ENCODE data around the gene PPP1R12B.
"Not testable (repeated sequence)": the region's sequence is repeated elsewhere in the genome, so short reads cannot be mapped to it uniquely, and the experiment has no call there.

Gene PPP1R12B

GRCh38 chr1:202349206-202349928 is 868 bp downstream of the PPP1R12B start:
- no peak for DNase-seq (ENCODE audit: low spot score)

GRCh38 chr1:202351725-202352124 is 3.2 kb downstream of the PPP1R12B start:
- DNase-seq (ENCODE audit: low spot score): no peak

GRCh38 chr1:202352583-202353197 is 4.2 kb downstream of the PPP1R12B start:
- not testable (repeated sequence) for DNase-seq (ENCODE audit: low spot score)

DNA sequence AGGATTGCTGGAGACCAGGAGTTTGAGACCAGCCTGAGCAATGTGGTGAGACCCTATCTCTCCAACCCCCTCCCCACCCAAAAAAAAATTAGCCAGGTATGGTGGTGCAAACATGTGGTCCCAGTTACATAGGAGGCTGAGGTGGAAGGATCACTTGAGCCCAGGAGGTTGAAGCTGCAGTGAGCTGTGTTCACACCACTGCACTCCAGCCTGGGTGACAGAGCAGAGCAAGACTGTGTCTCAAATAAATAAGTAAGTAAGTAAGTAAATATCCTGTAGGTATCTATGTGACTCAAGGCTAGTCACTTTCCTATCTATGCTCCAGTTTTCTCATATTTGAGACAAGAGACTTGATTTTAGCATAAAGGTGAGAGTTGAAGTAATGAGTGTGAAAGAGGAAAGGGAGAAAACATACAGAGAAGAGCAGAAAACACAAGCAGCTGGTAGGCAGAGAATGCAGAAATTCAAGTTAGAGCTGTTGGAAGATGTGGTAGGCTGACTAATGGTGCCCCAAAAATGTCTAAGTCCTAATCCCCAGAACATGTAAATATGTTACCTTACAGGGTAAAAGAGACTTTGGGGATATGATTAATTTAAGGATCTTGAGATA is 7.5 kb downstream of the PPP1R12B start:
- DNase-seq (ENCODE audit: low spot score): no peak

DNA sequence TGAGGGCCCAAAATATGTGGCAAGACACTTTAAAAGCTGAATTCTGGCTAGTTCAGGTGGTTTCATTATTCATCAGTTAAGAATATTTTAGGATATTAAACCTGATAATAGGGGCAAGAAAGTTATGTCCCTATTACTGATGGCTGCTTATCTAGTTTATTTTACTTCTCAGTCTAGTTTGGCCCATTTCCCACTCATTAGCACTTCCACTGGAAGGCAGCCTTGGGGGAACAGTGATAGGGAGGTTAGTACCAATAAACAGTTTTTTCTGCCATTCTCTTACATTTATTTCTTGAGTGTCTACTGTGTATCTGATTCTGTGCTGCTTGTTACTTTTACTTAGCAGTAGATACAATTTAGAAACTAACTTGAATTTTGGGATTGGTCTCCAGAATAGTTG is 9.0 kb downstream of the PPP1R12B start:
- no peak for DNase-seq (ENCODE audit: low spot score)

DNA sequence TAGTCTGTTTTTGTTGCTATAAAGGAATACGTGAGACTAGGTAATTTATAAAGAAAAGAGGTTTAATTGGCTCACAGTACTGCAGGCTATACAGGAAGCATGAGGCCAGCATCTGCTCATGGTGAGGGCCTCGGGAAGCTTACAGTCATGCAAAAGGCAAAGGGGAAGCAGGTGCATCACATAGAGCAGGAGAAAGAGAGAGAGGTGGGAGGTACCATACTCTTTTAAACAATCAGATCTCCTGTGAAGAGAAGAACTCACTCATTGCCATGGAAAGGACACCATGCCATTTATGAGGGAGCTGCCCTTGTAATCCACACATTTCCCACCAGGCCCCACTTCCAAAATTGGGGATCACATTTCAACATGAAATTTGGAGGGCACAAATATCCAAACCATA is 12.7 kb downstream of the PPP1R12B start:
- DNase-seq (ENCODE audit: low spot score): no peak

GRCh38 chr1:202361701-202362100 is 13.2 kb downstream of the PPP1R12B start:
- no peak for DNase-seq (ENCODE audit: low spot score)

DNA sequence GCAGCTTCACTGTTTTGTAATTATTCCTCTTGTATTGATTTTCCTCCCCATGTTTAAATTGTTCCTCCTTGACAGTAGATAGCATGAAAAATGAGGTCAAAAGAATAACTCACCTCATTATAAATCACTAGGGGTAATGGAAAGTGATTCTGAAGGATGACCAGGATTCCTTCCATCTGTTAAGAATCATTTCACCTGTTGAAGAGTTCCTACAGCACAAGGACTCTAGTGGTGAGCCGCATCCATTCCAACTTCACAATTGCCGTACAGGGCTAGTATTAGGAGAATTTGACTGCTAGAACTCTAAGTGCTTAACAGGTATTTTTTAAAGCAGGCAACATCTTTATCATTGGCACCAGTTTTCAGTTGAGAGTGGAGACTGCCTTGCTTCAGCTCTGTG is 13.7 kb downstream of the PPP1R12B start:
- no peak for DNase-seq (ENCODE audit: low spot score)

GRCh38 chr1:202365092-202365815 is 16.8 kb downstream of the PPP1R12B start:
- DNase-seq (ENCODE audit: low spot score): no peak

DNA sequence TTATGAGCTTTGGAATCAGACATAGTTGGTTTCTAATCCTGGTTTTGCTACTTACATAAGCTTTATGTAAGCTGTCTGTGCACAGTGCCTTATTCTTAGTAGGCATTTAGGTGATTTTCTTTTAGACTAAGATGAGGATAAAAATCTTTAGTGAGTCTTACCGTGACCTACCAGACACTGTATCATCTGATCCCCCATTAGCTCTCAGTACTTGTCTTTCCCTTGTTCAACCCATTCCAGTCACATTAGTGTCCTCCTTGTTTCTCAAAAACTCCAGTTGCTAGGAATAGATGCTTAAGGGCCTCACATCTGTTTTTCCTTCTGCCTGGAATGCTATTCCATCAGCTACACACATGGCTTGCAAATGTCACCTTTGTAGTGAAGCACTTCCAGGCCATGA is 18.8 kb downstream of the PPP1R12B start:
- DNase-seq (ENCODE audit: low spot score): no peak

GRCh38 chr1:202370906-202371305 is 22.4 kb downstream of the PPP1R12B start:
- not testable (repeated sequence) for DNase-seq (ENCODE audit: low spot score)

GRCh38 chr1:202374099-202374498 is 25.6 kb downstream of the PPP1R12B start:
- DNase-seq (ENCODE audit: low spot score): no peak

DNA sequence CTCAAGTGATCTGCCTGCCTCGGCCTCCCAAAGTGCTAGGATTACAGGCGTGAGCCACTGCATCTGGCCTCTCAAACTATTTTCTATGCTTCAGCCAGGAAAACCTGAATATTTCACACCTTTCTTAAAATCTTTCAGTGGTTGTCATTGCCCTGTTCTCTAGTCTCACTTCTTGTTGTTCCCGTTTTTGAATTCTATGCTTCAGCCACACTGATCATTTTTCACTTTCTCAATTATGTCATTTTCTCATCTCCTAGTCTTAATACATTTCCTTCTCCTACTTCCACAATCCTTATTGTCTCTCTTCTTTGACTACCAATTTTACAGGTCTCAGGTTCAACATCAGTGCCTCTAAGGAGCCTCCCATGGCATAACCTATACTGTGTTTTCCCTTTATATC is 26.7 kb downstream of the PPP1R12B start:
- DNase-seq (ENCODE audit: low spot score): not testable (repeated sequence)

DNA sequence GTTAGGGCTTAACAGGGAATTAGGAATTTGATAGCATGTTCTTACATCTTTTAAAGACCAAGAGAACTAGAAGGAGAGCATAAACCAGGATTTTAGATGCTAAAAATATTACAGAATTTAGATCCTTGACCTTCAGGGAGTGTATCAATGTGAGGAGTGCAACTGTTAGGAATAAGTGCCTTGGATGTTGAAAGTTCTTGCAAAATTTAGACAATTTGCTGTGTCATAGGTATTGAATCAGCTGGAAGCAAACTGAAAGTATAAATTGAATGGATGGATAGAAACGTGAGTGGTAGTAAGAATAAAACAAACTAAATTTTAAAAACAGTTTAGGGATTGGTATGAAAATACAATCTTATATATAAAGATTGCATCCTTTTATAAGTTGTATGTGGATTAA is 27.7 kb downstream of the PPP1R12B start:
- no peak for DNase-seq (ENCODE audit: low spot score)

GRCh38 chr1:202379884-202380529 is 31.5 kb downstream of the PPP1R12B start:
- DNase-seq (ENCODE audit: low spot score): not testable (repeated sequence)

GRCh38 chr1:202380535-202380934 is 32.0 kb downstream of the PPP1R12B start:
- DNase-seq (ENCODE audit: low spot score): not testable (repeated sequence)

DNA sequence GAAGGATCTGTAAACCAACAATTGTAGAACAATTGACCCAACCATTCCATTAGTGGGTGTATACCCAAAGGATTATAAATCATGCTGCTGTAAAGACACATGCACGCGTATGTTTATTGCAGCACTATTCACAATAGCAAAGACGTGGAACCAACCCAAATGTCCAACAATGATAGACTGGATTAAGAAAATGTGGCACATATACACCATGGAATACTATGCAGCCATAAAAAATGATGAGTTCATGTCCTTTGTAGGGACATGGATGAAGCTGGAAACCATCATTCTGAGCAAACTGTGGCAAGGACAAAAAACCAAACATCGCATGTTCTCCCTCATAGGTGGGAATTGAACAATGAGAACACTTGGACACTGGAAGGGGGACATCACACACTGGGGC is 33.4 kb downstream of the PPP1R12B start:
- not testable (repeated sequence) for DNase-seq (ENCODE audit: low spot score)

- DNase-seq (ENCODE audit: low spot score): not testable (repeated sequence)
These were observed 47.3 kb downstream of the PPP1R12B start for GRCh38 chr1:202395831-202396230.

- no peak for DNase-seq (ENCODE audit: low spot score)
These were observed 48.8 kb downstream of the PPP1R12B start for GRCh38 chr1:202397256-202397655.

GRCh38 chr1:202398439-202398838 is 49.9 kb downstream of the PPP1R12B start:
- not testable (repeated sequence) for DNase-seq (ENCODE audit: low spot score)

GRCh38 chr1:202401771-202402170 is 53.3 kb downstream of the PPP1R12B start:
- DNase-seq (ENCODE audit: low spot score): not testable (repeated sequence)

DNA sequence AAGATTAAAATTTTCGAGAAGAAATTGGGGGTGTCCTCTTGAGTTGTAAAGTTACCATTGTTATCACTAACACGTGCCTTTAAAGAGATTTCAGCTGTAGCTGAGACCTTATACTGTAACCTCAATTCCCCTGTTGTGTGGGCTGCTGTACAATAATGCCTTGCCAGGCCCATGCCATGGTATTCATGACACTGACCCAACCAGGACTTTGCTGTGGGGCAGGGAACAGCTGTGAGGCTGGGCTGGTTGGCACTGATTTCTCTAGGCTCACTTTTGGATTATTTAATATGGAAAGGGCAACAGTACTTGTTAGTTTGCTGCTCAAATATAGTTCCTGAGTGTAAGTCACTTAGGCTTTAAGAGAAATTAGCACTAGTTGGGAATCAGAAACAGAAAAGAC is 54.9 kb downstream of the PPP1R12B start:
- not testable (repeated sequence) for DNase-seq (ENCODE audit: low spot score)
